Measurements from ENCODE around the gene TAL1.

Gene TAL1

GRCh38 chr1:47188791-47189785 lies 42.9 kb downstream of the TAL1 start:
- Histone ChIP-seq H3K36me3 (no peaks in the 10 kb centered on the region), H3K27me3 (no peaks in the 10 kb centered on the region), H3K9me3 (no peaks in the 10 kb centered on the region), H3K4me1 (no peaks in the 10 kb centered on the region), H3K4me3 (ENCODE audit: low read depth, low read length) (no peak overlapping the region)
- TF ChIP-seq, protein P1, sequence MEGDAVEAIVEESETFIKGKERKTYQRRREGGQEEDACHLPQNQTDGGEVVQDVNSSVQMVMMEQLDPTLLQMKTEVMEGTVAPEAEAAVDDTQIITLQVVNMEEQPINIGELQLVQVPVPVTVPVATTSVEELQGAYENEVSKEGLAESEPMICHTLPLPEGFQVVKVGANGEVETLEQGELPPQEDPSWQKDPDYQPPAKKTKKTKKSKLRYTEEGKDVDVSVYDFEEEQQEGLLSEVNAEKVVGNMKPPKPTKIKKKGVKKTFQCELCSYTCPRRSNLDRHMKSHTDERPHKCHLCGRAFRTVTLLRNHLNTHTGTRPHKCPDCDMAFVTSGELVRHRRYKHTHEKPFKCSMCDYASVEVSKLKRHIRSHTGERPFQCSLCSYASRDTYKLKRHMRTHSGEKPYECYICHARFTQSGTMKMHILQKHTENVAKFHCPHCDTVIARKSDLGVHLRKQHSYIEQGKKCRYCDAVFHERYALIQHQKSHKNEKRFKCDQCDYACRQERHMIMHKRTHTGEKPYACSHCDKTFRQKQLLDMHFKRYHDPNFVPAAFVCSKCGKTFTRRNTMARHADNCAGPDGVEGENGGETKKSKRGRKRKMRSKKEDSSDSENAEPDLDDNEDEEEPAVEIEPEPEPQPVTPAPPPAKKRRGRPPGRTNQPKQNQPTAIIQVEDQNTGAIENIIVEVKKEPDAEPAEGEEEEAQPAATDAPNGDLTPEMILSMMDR (IDR thresholded peaks at IDR 0.05; ENCODE audit: low read depth, low read length): no peak
- no peak for DNase-seq

GRCh38 chr1:47187926-47188250 lies 44.1 kb downstream of the TAL1 start:
- Histone ChIP-seq H3K9me3 (no peaks in the 10 kb centered on the region), H3K27me3 (no peaks in the 10 kb centered on the region), H3K4me1 (no peaks in the 10 kb centered on the region), H3K36me3 (no peaks in the 10 kb centered on the region), H3K4me3 (ENCODE audit: low read depth, low read length) (no peak overlapping the region)
- DNase-seq: no peak
- TF ChIP-seq, protein P1 (IDR thresholded peaks at IDR 0.05; ENCODE audit: low read depth, low read length): no peak

DNA sequence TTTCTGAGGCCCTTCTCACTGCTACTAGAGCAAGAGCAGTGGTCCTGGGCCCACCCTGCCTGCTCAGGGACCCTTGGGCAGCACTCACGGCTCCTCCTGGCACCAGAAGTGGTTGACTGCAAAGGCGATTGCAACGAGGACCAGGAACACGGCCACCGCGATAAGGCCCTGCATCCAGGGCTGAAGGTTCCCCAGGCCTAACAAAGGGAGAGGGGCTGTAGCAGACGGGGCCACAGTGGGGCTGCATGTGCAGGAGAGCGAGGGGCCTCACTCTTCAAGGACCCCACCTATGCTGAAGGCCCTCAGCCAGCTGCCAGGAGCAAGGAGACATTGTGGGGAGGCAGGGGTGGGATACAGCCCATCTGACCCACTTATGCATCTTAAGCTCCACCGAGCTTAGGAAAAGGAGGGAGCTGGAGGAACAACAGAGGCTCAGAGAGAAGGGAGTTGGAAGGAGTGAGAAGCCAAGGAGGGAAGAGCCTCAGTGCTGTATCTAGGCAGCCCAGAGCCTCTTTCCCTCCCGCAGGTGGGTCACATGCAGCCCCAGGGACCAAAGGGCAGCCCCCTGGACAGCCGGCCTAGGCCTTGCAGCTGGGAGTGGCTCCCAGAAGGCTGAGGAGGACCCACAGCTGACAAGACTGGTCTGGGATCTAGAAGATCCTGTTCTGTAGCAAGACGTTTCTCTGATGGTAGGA lies 44.6 kb downstream of the TAL1 start:
- TF ChIP-seq, protein P1 (IDR thresholded peaks at IDR 0.05; ENCODE audit: low read depth, low read length): no peak
- no peak for DNase-seq
- H3K36me3 ChIP-seq: no peaks in the 10 kb centered on the region
- H3K27me3 ChIP-seq: no peaks in the 10 kb centered on the region
- no peaks in the 10 kb centered on the region for H3K9me3 ChIP-seq
- no peak overlapping the region for H3K4me3 ChIP-seq (ENCODE audit: low read depth, low read length)
- H3K4me1 ChIP-seq: no peaks in the 10 kb centered on the region

- no peaks in the 10 kb centered on the region for H3K9me3 ChIP-seq
- H3K4me3 ChIP-seq (ENCODE audit: low read depth, low read length): no peak overlapping the region
- no peaks in the 10 kb centered on the region for H3K4me1 ChIP-seq
- no peaks in the 10 kb centered on the region for H3K36me3 ChIP-seq
- no peak for DNase-seq
- TF ChIP-seq, protein P1 (IDR thresholded peaks at IDR 0.05; ENCODE audit: low read depth, low read length): no peak
- H3K27me3 ChIP-seq: no peaks in the 10 kb centered on the region
Observed at GRCh38 chr1:47186267-47187185, 45.5 kb downstream of the TAL1 start.

DNA sequence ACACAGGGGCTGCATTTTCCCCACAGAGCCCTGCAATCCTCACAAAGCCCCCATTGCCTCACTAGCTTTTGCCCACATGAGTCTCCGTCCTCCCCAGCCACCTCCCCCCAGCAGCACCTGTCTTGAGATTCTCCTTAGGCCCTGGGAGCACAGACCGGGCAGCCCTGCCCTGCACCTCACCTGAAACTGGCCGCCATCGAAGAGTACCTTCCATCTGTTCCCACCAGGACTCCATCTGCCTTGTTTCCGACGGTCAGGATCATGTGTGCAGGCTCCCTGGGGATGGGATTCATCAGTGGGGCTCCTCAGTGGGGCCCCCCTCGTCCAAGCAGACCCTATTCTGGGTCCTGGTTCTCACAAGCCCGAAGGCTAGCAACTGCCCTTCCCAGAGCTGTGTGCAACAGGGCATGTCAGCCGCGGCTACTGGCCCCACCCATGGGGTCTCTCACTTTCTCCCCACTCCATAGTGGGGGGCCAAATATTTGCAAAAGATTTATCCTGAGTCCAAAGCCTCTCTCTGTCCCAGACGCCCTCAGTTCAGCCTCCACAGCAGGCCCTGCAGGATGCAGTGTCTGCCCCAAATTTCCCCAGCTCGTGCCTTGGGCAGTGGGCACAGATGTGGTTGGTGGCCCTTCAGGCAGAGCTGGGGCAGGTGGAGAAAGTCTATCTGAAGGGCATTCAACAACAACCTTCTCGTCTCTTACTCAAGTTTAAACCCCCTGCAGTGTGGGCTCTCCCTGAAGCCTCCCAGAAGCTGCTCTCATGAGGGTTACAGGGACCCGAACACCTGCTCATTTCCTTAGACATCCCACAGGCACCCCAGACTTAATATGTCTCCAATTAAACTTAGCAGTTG lies 47.0 kb downstream of the TAL1 start:
- Histone ChIP-seq H3K4me1 (no peaks in the 10 kb centered on the region), H3K9me3 (no peaks in the 10 kb centered on the region), H3K27me3 (no peaks in the 10 kb centered on the region), H3K4me3 (ENCODE audit: low read depth, low read length) (no peak overlapping the region), H3K36me3 (no peaks in the 10 kb centered on the region)
- TF ChIP-seq, protein P1 (IDR thresholded peaks at IDR 0.05; ENCODE audit: low read depth, low read length): no peak
- DNase-seq: no peak

All from BE2C (cell line).